Thyroid gland (tissue), 4 donors: ENCODE results near the gene C5orf22. TPM values are rescaled to one million over a fixed set of nuclear protein-coding genes. Genes with fewer than 3 reads are reported as not detected.

Experiments used
- DNase-seq, 2 donors: peaks; one replicate each; pipeline ENCODE4 v3.0.0-alpha.2; 2019
- H3K27ac ChIP-seq, 3 donors: fragments of 200-600 bp; sonication (generic); 1 replicate in 2 of 3; 2 replicates in 1 of 3; pipeline ENCODE4 v1.5.1; 2016 to 2019; ENCODE audit warnings: mild to moderate bottlenecking in 1 of 3, moderate library complexity in 1 of 3
- H3K27me3 ChIP-seq: fragments of 200-600 bp; sonication (generic); one replicate; pipeline ENCODE4 v1.5.1; 2019
- H3K36me3 ChIP-seq, 2 donors: fragments of 200-600 bp; sonication (generic); one replicate each; pipeline ENCODE4 v1.5.1; 2016 to 2019
- H3K4me1 ChIP-seq, 2 donors: fragments of 200-600 bp; sonication (generic); one replicate each; pipeline ENCODE4 v1.5.1; 2017 to 2019
- H3K4me3 ChIP-seq, 3 donors: fragments of 200-600 bp; sonication (generic); replicated peaks in 1 of 3; 1 replicate in 2 of 3; 2 replicates in 1 of 3; pipeline ENCODE4 v1.5.1; 2016; ENCODE audit warnings: mild to moderate bottlenecking in 1 of 3
- H3K9me3 ChIP-seq: fragments of 200-600 bp; sonication (generic); one replicate; pipeline ENCODE4 v1.5.1; 2017
- CTCF ChIP-seq, 6 experiments: fragments of 200-600 bp in 3 of 6; fragments of 450-650 bp in 3 of 6; sonication (generic) in 3 of 6; IDR thresholded peaks; one replicate each; pipeline ENCODE4 v1.5.1; 2016 to 2019; ENCODE audit warnings: antibody characterized with exemption in 6 of 6, mild to moderate bottlenecking in 2 of 6, inconsistent platforms in 1 of 6, moderate library complexity in 1 of 6
- POLR2A ChIP-seq, 2 donors: fragments of 450-650 bp; IDR thresholded peaks; one replicate each; pipeline ENCODE4 v1.6.1; 2017; ENCODE audit warnings: antibody characterized with exemption in 2 of 2, mild to moderate bottlenecking in 2 of 2, moderate library complexity in 1 of 2
- WGBS, 2 donors: methylation state at CpG; one replicate each; pipeline ENCODE4 v1.1.5; 2017; 5-methylcytosine and 5-hydroxymethylcytosine counted together
- intact Hi-C: fragments of 100-400 bp; cut with DNase I; formaldehyde crosslinking; loops from one replicate; pipeline ENCODE4 v1.15.1; 2023
- total RNA-seq, 4 donors: library from RNA; depleted of rRNA; stranded (reverse); fragments of >200 nt; gene quantifications; one replicate each; pipeline ENCODE4 v1.2.3, GENCODE V29; 2016

C5orf22 gene
- total RNA-seq, 4 donors from 2014 or later = 13.8 to 25.6 (median 19.3) TPM

DNA sequence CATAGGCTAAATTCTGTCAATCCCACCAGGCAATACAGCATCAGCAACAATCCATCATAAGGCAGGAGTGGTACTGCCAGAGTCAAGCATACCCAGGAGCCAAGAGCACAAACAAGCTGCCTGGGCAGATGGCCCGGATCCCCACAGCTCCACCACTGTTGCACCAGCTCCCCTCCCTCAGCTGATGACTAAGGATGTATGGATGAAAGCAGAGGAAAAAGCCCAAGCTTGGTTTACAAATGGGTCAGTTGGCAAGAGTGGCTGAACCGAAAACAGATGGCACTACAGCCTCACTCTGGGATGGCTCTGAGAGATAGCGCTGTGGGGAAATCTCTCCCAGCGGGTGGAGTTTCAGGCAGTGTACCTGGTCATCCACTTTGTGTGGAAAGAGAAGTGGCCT lies 29.6 kb upstream of the C5orf22 start:
- no peak for DNase-seq
- Histone ChIP-seq H3K27ac (no peak overlapping the region), H3K27me3 (no peaks in the 10 kb centered on the region), H3K4me3 (no peak overlapping the region), H3K36me3 (peaks cover 38 to 61% of the 10 kb centered on the region in 2 donors), H3K9me3 (no peaks in the 10 kb centered on the region), H3K4me1 (no peaks in the 10 kb centered on the region)
- intact Hi-C loops = no loop called here
- 98 to 100% methylated on average over 4 of the region's 4 CpGs for WGBS, 2 donors
- TF ChIP-seq CTCF (IDR thresholded peaks at IDR 0.05) (no peak), POLR2A (IDR thresholded peaks at IDR 0.05) (no peak)

DNA sequence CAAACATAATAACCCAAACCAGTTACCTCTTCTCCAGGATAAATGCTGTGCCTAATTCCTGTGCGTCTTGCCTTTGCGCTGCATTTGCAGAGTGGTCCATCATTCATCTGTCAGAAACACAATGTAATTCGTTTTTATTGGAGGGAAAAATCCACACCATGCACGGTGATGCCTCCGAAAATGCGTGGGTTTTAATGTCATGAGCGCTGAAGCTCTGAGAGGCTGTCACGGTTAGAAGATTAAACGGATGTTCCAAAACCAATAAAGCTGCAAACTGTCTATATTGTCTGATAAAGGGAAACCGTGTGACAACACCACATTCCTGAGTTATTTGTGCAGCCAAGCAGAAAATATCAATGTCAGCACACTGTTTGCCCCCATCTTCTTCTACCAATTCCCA lies 27.6 kb upstream of the C5orf22 start:
- H3K4me3 ChIP-seq = no peak overlapping the region
- intact Hi-C loops = no loop called here
- H3K9me3 ChIP-seq = no peaks in the 10 kb centered on the region
- H3K4me1 ChIP-seq = no peaks in the 10 kb centered on the region
- WGBS, 2 donors = 91 to 93% methylated on average over 10 of the region's 10 CpGs
- H3K36me3 ChIP-seq = peaks cover 38 to 70% of the 10 kb centered on the region in 2 donors
- no peak overlapping the region for H3K27ac ChIP-seq
- no peaks in the 10 kb centered on the region for H3K27me3 ChIP-seq
- no peak for DNase-seq
- TF ChIP-seq CTCF (IDR thresholded peaks at IDR 0.05) (no peak), POLR2A (IDR thresholded peaks at IDR 0.05) (no peak)

DNA sequence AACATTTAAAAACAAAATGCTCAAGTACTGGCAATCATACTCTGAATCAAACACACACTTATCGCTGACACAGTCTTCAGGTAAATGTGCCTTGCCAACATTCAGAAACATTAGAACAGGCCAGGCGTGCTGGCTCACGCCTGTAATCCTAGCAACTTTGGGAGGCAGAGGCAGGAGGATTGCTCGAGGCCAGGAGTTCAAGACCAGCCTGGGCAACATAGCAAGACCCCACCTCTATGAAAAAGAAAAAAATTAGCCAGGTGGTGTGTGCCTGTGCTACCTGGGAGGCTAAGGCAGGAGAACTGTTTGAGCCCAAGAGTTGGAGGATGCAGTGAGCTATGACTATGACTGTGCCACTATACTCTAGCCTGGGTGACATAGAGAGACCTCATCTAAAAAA lies 20.8 kb upstream of the C5orf22 start:
- intact Hi-C loops = no loop called here
- no peak overlapping the region for H3K4me3 ChIP-seq
- peaks cover 61 to 76% of the 10 kb centered on the region in 2 donors for H3K36me3 ChIP-seq
- H3K4me1 ChIP-seq = no peaks in the 10 kb centered on the region
- no peak overlapping the region for H3K27ac ChIP-seq
- DNase-seq = no peak
- no peaks in the 10 kb centered on the region for H3K9me3 ChIP-seq
- H3K27me3 ChIP-seq = no peaks in the 10 kb centered on the region
- 97 to 98% methylated on average over 4 of the region's 4 CpGs for WGBS, 2 donors
- TF ChIP-seq POLR2A (IDR thresholded peaks at IDR 0.05) (no peak), CTCF (IDR thresholded peaks at IDR 0.05) (no peak)

DNA sequence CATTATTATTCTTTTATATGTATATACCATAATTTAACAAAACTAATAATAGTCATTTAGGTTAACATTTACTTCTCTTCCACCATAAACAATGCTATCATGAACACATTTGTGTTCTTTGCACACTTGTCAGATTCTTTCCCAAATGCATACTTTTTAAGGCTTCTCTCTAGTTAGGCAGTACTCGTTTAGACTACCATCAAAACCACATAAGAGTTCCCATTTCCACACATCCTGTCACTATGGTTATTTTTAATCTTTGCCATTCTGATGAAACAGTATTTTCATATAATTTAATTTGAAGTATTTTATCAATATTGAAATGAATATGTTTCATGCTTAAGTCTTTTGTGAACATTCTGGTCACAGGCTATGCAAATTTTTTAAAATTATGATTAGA lies 15.3 kb upstream of the C5orf22 start:
- Histone ChIP-seq H3K9me3 (no peaks in the 10 kb centered on the region), H3K36me3 (peaks cover 33 to 51% of the 10 kb centered on the region in 2 donors), H3K27ac (no peak overlapping the region), H3K27me3 (no peaks in the 10 kb centered on the region), H3K4me3 (no peak overlapping the region), H3K4me1 (no peaks in the 10 kb centered on the region)
- intact Hi-C loops = no loop called here
- WGBS, 2 donors = 62 to 75% methylated on average over 1 of the region's 1 CpG
- DNase-seq = no peak
- TF ChIP-seq POLR2A (IDR thresholded peaks at IDR 0.05) (no peak), CTCF (IDR thresholded peaks at IDR 0.05) (no peak)

GRCh38 chr5:31523041-31523440 lies 9.1 kb upstream of the C5orf22 start:
- Histone ChIP-seq H3K27ac (no peak overlapping the region), H3K4me1 (no peaks in the 10 kb centered on the region), H3K36me3 (peaks cover 32 to 42% of the 10 kb centered on the region in 2 donors), H3K27me3 (no peaks in the 10 kb centered on the region), H3K4me3 (no peak overlapping the region), H3K9me3 (no peaks in the 10 kb centered on the region)
- TF ChIP-seq CTCF (IDR thresholded peaks at IDR 0.05) (no peak), POLR2A (IDR thresholded peaks at IDR 0.05) (no peak)
- intact Hi-C loops = no loop called here
- 93 to 97% methylated on average over 4 of the region's 4 CpGs for WGBS, 2 donors
- DNase-seq = no peak
